ACC112 (cell line): Measurements from ENCODE around the gene ONECUT2.

Experiments
- H2AFZ ChIP-seq: fragments of 200-600 bp; sonication (generic); one replicate; pipeline ENCODE4 v1.6.0; 2017; ENCODE audit warnings: antibody characterized with exemption, low read length; ENCODE audit not compliant: unreplicated experiment
- H3K27ac ChIP-seq: fragments of 200-600 bp; sonication (generic); 2 replicates; pipeline ENCODE4 v1.5.1; 2014; ENCODE audit warnings: low read depth, mild to moderate bottlenecking, antibody characterized with exemption, low read length, moderate library complexity
- H3K27me3 ChIP-seq: fragments of 200-600 bp; sonication (generic); 2 replicates; pipeline ENCODE4 v1.6.1; 2014; ENCODE audit warnings: mild to moderate bottlenecking, antibody characterized with exemption, low read length, moderate library complexity, mixed read lengths; ENCODE audit not compliant: insufficient read depth
- H3K36me3 ChIP-seq: fragments of 200-600 bp; sonication (generic); 2 replicates; pipeline ENCODE4 v1.6.1; 2016; ENCODE audit warnings: mild to moderate bottlenecking, antibody characterized with exemption, low read length, moderate library complexity, mixed read lengths; ENCODE audit not compliant: insufficient read depth
- H3K4me1 ChIP-seq: fragments of 200-600 bp; sonication (generic); one replicate; pipeline ENCODE4 v1.6.1; 2016; ENCODE audit warnings: low read length, mixed read lengths; ENCODE audit not compliant: insufficient read depth, unreplicated experiment, control insufficient read depth
- H3K4me3 ChIP-seq: fragments of 200-600 bp; sonication (generic); 2 replicates; pipeline ENCODE4 v1.5.1; 2014; ENCODE audit warnings: mild to moderate bottlenecking, low read depth, low read length
- H3K79me2 ChIP-seq: fragments of 200-600 bp; sonication (generic); one replicate; pipeline ENCODE4 v1.6.0; 2016; ENCODE audit warnings: low read length; ENCODE audit not compliant: control insufficient read depth, unreplicated experiment, insufficient read depth

The ONECUT2 gene

DNA sequence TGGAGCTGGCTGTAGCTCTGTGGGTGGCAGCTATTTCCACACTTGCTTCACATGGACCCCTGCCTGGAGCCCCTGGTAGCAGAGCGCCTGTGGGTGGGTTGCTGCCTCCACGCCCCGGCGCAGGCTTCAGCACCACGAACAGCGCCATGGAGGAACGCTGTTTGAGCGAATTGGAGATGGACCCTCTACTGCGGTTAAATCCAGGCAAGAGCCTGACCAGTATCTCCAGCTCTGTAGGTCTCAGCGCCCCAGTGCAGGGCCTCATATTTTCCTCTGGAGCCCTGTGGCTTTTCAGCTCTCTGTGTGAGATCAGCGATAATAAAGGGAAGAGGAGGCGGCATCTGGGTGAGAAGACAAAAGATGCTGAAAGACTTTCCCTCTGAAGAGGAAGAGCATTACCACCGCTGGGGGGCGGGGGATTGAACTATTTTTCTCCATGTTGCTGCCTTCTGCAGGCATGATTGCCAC lies 12.0 kb downstream of the ONECUT2 start:
- Histone ChIP-seq H3K4me3 (no peak overlapping the region), H2AFZ (no peak overlapping the region), H3K79me2 (no peaks in the 10 kb centered on the region), H3K36me3 (no peaks in the 10 kb centered on the region), H3K4me1 (no peaks in the 10 kb centered on the region), H3K27me3 (peaks cover 79% of the 10 kb centered on the region), H3K27ac (no peak overlapping the region)

DNA sequence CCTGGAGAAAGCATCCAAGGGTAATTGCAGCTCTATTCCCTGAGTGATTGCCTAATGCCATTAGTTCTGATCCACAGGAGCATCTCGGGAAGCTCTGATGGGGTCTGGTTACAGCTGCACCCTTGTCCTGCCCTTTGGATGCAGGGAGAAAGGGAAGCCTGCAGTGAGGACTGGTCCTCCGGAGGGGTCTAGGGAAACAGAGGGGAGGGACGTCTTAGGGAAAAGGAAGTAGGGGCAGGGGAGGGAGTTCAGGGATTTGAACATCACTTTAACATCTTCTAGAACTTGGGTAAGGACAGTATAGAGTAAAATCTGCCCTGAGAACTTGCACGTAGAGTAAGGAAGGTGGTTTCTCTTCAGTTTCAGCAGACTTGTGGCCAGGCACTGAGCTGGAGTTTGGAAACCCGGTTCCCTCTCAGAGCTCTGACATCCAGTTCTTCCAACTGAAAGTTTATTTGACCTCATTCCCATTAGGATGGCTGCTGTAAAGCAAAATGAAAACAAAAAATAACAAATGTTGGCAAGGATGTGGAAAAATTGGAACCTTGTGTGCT lies 20.5 kb downstream of the ONECUT2 start:
- H3K4me3 ChIP-seq = no peak overlapping the region
- H3K36me3 ChIP-seq = no peaks in the 10 kb centered on the region
- H3K27ac ChIP-seq = no peak overlapping the region
- no peak overlapping the region for H2AFZ ChIP-seq
- peaks cover 43% of the 10 kb centered on the region for H3K27me3 ChIP-seq
- H3K79me2 ChIP-seq = no peaks in the 10 kb centered on the region
- H3K4me1 ChIP-seq = no peaks in the 10 kb centered on the region

DNA sequence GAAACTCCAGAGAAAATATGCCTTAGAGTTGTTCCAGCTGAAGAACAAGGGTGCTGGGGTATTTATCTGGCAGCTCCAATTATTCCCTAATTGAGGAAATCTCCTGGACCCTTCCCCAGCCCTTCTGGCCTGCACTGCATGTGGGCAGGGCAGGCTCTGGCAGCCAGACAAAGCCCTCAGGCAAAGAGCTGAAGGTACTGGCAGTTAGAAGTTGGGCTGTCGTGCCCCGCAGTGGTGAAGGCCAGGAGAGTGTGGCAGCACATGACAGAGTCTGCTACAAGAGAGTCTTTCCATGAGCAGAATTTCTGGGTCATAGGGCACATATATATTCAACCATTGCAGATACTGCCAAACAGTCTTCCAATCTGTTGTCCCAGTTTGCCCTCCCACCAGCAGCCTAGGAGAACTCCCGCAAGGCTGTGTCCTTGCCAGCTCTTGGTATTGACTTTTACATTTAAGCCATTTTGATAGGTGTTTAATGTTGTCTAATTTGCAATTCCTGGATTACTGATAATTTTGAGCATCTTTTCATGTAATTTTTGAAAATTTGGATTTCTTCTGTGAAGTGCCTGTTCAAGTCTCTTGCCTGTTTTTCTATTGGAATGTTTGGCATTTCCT lies 26.6 kb downstream of the ONECUT2 start:
- Histone ChIP-seq H3K36me3 (no peaks in the 10 kb centered on the region), H2AFZ (no peak overlapping the region), H3K79me2 (no peaks in the 10 kb centered on the region), H3K27ac (no peak overlapping the region), H3K4me3 (no peak overlapping the region), H3K4me1 (no peaks in the 10 kb centered on the region), H3K27me3 (peaks cover 43% of the 10 kb centered on the region)

DNA sequence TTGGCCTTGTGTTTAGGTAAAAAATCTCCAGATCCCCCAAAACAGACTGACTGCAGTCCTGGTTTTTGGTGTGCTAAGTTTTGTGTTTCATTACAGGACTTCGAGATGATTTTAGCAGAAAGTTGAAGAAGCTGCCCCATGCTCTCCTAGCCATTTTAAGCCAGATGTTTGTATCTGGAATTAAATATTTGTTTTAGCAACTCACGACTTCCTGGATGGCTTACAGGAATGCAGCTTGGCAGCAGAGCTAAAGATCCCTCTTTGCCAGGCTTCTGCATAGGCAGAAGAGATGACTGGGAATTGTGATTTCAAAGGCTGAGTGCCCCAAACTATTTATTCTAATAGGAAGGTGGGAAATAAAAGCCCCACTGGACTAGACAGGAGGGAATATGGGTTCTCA lies 31.1 kb downstream of the ONECUT2 start:
- Histone ChIP-seq H2AFZ (no peak overlapping the region), H3K36me3 (no peaks in the 10 kb centered on the region), H3K4me3 (no peak overlapping the region), H3K27me3 (peaks cover 68% of the 10 kb centered on the region), H3K27ac (no peak overlapping the region), H3K4me1 (no peaks in the 10 kb centered on the region), H3K79me2 (no peaks in the 10 kb centered on the region)

DNA sequence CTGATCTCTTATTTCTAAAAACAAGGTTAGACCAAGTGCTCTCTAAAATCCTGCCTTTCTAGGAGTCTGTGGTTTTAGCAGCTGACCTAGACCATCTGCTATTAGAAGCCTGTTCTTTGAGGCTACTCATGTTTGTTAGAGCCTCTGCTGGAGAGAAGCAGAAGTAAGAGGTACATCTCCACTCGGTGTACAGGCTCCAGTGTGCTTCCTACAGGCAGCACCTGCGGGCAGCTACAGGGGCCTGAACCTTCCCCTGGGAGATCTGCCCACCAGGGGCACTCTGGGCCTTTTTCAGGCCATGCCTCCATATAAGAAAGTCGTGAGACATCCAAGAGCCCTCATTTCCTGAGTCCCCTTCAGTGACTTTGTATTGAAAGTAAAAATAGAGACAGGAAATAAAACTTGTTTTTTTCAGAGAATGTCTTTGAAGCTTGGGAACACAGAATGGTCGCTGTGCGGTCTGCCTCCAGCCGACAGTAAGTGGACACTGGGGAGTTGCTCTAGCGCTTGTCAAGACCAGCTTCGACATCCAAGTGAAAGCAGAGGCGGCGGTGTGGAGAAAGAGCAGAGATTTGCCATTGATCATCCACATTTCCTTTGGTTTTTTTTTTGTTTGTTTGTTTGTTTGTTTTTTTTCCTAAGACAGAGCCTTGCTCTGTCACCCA lies 31.7 kb downstream of the ONECUT2 start:
- no peak overlapping the region for H2AFZ ChIP-seq
- no peaks in the 10 kb centered on the region for H3K4me1 ChIP-seq
- H3K36me3 ChIP-seq = no peaks in the 10 kb centered on the region
- H3K79me2 ChIP-seq = no peaks in the 10 kb centered on the region
- H3K27ac ChIP-seq = no peak overlapping the region
- H3K4me3 ChIP-seq = no peak overlapping the region
- H3K27me3 ChIP-seq = peaks cover 70% of the 10 kb centered on the region

DNA sequence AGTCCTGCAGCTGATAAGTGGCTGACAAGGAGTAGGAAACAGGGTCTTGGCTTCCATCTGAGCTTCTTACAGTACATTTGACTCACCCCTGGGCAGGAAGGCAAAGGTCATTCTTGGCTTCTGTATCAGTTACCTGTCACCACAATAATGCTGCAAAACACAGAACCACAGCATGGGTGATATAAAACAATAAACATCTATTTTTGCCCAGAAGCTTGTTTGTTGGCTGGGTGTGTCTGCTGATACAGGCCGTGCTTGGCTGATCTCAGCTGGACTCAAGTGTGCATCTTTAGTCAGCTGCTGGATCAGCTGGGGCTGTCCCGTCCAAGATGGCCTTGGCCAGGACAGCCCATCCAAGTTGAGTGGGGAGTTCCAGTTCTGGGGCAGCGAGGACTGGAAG lies 34.7 kb downstream of the ONECUT2 start:
- Histone ChIP-seq H3K4me3 (no peak overlapping the region), H3K4me1 (no peaks in the 10 kb centered on the region), H3K27me3 (peaks cover 65% of the 10 kb centered on the region), H3K27ac (no peak overlapping the region), H3K79me2 (no peaks in the 10 kb centered on the region), H3K36me3 (no peaks in the 10 kb centered on the region), H2AFZ (no peak overlapping the region)

DNA sequence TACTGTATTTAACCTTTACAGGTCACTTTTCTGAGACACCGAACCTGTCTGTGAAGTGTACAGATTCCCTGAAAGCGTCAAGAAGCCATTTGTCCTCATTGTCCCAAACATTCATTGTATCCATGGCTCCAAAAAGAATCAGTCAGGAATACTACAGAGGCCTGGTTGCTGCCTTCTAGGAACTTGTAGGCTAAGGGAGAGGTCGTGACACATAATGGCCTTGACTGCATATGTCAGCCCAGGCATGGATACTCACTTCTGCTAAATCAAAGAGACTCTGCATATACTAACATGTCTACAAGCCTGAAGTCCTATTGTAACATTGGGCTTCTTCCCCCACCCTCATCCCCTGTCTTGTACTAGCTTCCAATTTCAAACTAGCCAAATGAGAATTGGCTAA lies 40.2 kb downstream of the ONECUT2 start:
- H3K4me1 ChIP-seq = no peaks in the 10 kb centered on the region
- H3K36me3 ChIP-seq = no peaks in the 10 kb centered on the region
- no peaks in the 10 kb centered on the region for H3K79me2 ChIP-seq
- H3K27me3 ChIP-seq = peaks cover 67% of the 10 kb centered on the region
- H2AFZ ChIP-seq = no peak overlapping the region
- H3K27ac ChIP-seq = no peak overlapping the region
- H3K4me3 ChIP-seq = no peak overlapping the region

DNA sequence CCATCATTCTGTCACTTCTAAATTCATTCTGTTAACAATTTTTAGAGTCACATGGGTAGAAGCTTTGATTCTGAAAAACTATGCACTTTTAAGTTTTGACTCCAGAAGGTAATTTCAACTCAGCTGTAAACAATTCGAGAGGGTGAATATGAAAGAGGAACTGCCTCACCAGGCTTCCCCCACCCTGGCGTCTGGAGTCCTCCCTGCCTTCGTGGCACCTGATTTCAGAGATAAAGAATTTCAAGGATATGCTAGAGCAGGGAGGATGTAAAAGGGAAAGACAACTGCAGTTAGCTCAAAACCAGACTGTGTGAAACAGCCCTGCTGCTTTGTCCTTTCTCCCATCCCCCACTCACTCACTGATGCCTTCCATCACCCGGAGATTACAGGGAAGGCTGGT lies 40.7 kb downstream of the ONECUT2 start:
- Histone ChIP-seq H2AFZ (no peak overlapping the region), H3K36me3 (no peaks in the 10 kb centered on the region), H3K27ac (no peak overlapping the region), H3K4me3 (no peak overlapping the region), H3K4me1 (no peaks in the 10 kb centered on the region), H3K27me3 (peaks cover 69% of the 10 kb centered on the region), H3K79me2 (no peaks in the 10 kb centered on the region)

DNA sequence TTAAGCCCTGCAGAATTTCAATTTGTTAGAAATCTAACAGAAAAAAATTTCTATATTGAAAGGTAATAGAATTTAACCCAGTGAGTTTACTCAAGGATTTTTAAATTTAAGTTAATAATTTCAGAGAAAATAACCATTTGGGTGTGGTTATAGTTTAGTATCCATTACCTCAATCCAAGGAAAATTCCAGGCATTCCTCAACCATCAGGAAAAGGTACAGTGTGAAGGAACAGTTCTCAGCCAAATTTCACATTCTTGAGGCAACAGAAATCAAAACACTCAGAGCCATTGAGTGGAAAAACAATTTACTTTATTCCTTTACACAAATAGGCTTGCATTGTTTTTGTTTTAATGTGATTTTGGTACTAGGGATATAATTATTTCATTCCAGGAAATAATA lies 45.6 kb downstream of the ONECUT2 start:
- H3K4me1 ChIP-seq = no peaks in the 10 kb centered on the region

DNA sequence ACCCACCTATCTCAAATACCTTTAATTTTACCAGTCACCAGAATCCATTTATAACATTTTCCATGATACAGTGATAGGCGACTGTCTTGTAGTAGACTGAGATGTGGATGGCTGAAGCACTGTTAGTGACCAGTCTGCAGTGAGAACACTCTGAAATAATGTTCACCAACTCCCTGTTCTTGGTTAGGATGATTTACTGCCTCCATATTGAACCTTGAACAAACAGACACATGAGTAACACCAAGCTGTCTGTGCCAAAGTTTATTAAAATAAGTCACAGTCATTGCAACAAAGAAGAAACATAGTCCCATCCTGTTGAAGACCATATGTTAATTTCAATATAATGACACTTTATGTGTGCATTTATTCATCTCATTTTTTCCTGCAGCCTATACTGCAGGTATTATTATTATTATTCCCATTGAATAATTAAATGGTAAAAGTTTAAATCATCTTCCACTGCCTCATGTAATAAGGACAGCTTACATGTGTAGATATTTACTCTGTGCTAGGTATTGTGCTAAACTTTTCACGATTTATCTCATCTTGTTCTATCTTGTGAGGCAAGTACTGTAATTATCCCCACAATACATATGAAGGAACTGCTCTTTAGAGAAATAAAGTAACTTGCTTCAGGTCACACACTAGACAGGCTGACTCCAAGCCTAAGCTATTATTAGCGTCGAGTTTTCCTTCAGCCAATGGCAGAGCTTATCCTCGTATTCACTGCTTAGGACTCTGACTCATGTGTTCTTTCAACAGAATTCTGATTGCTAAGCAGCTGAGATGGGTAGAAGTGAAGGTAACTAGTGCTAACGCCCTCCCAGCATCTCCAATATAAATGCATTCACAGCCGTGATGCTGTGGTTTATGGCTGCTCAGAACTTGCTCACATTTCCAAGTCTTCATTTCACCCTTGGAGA lies 62.5 kb downstream of the ONECUT2 start:
- Histone ChIP-seq H3K4me3 (no peak overlapping the region), H3K27me3 (peaks cover 29% of the 10 kb centered on the region), H2AFZ (no peak overlapping the region), H3K36me3 (no peaks in the 10 kb centered on the region), H3K27ac (no peak overlapping the region), H3K79me2 (no peaks in the 10 kb centered on the region), H3K4me1 (no peaks in the 10 kb centered on the region)

More for the DNA sequence above, 45.6 kb downstream of the ONECUT2 start:
- no peak overlapping the region for H2AFZ ChIP-seq
- H3K27me3 ChIP-seq = peaks cover 87% of the 10 kb centered on the region
- H3K4me3 ChIP-seq = no peak overlapping the region
- no peaks in the 10 kb centered on the region for H3K36me3 ChIP-seq
- no peak overlapping the region for H3K27ac ChIP-seq
- H3K79me2 ChIP-seq = no peaks in the 10 kb centered on the region
